ENCODE data around the gene TUBA1A. TPM values are rescaled to one million over a fixed set of nuclear protein-coding genes. Genes with fewer than 3 reads are reported as not detected.

TUBA1A gene
- 100 to 1,000 TPM; 156 to 269 TPM for total RNA-seq
- 282 TPM for polyA plus RNA-seq (ENCODE audit: insufficient read depth, low read depth, low replicate concordance)
- long read RNA-seq, donor 1, transcript TUBA1A-202 (4 exons, 1,915 nt) = major isoform, 387 of 451 reads
- long read RNA-seq, donor 1, transcript TUBA1A-205 (3 exons, 673 nt) = minor isoform, 5 of 451 reads
- long read RNA-seq, donor 1, transcript TUBA1A-207 (3 exons, 1,384 nt) = minor isoform, 40 of 451 reads
- long read RNA-seq, donor 1, partial matches to known transcripts = 11 of 451 reads
- long read RNA-seq, donor 1, other reads (novel, unspliced or antisense) = 0 of 451 reads
- long read RNA-seq, donor 2, transcript TUBA1A-202 (4 exons, 1,915 nt) = major isoform, 366 of 413 reads
- long read RNA-seq, donor 2, transcript TUBA1A-201 (4 exons, 1,887 nt) = minor isoform, 7 of 413 reads
- long read RNA-seq, donor 2, transcript TUBA1A-207 (3 exons, 1,384 nt) = minor isoform, 13 of 413 reads
- long read RNA-seq, donor 2, transcript TUBA1A-205 (3 exons, 673 nt) = minor isoform, 12 of 413 reads
- long read RNA-seq, donor 2, partial matches to known transcripts = 5 of 413 reads
- long read RNA-seq, donor 2, other reads (novel, unspliced or antisense) = 0 of 413 reads

- Histone ChIP-seq H3K4me3 (peak within 1 kb of the TSS; percentile 89 to 94), H3K4me1 (peaks cover 5% of the 10 kb centered on the region), H3K9me3 (no peaks in the 10 kb centered on the region), H3K36me3 (ENCODE audit: low read depth, missing control alignments) (no peaks in the 10 kb centered on the region), H3K27ac (peak within 1 kb of the TSS; percentile 96 to 99), H3K27me3 (no peaks in the 10 kb centered on the region)
- 0% methylated on average over 17 to 26 of the region's 26 CpGs for WGBS, 2 donors
- intact Hi-C loops (cut with DNase I; ENCODE audit: low total_unique reads) = loop anchor here (5.0 kb wide), 1 partner anchor 43 kb away; no protein-coding TSS in a partner anchor
- peak; percentile 84 for TF ChIP-seq POLR2A (IDR thresholded peaks at IDR 0.05)
- TF ChIP-seq, protein P1, sequence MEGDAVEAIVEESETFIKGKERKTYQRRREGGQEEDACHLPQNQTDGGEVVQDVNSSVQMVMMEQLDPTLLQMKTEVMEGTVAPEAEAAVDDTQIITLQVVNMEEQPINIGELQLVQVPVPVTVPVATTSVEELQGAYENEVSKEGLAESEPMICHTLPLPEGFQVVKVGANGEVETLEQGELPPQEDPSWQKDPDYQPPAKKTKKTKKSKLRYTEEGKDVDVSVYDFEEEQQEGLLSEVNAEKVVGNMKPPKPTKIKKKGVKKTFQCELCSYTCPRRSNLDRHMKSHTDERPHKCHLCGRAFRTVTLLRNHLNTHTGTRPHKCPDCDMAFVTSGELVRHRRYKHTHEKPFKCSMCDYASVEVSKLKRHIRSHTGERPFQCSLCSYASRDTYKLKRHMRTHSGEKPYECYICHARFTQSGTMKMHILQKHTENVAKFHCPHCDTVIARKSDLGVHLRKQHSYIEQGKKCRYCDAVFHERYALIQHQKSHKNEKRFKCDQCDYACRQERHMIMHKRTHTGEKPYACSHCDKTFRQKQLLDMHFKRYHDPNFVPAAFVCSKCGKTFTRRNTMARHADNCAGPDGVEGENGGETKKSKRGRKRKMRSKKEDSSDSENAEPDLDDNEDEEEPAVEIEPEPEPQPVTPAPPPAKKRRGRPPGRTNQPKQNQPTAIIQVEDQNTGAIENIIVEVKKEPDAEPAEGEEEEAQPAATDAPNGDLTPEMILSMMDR (IDR thresholded peaks at IDR 0.05) = no peak
- DNase-seq = peak; percentile 98
Observed at GRCh38 chr12:49188916-49189367, at the start of gene TUBA1A. TUBA1A (minus strand) TSS chr12:49189080; CDS start chr12:49188979, 101 bp downstream.

DNA sequence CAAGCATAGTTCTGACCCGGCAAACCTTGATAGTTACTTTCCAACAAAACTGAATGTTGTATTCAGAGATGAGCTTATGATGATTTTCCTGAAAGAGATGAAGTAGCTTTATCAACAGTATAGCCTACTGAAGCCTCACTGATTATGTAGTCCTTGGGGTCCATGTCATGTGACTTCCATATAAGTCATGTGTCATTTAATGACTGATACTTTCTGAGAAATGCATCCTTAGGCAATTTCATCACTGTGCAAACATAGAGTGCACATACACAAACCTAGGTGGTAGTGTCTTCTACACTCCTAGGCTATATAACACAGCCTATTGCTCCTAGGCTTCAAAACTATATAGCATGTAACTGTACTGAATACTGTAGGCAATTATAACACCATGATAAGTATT is 47.5 kb upstream of the TUBA1A start:
- no peak overlapping the region for H3K4me3 ChIP-seq
- intact Hi-C loops (cut with DNase I; ENCODE audit: low total_unique reads) = no loop called here
- H3K4me1 ChIP-seq = peaks cover 43% of the 10 kb centered on the region
- no peaks in the 10 kb centered on the region for H3K9me3 ChIP-seq
- peak overlapping the region; percentile 41 to 92 for H3K27ac ChIP-seq
- TF ChIP-seq POLR2A (IDR thresholded peaks at IDR 0.05) = no peak
- TF ChIP-seq, protein P1 (IDR thresholded peaks at IDR 0.05) = no peak
- WGBS, 2 donors = 36 to 39% methylated on average over 1 of the region's 1 CpG
- no peaks in the 10 kb centered on the region for H3K27me3 ChIP-seq
- no peak for DNase-seq
- no peaks in the 10 kb centered on the region for H3K36me3 ChIP-seq (ENCODE audit: low read depth, missing control alignments)

- Histone ChIP-seq H3K27me3 (no peaks in the 10 kb centered on the region), H3K4me1 (peaks cover 54% of the 10 kb centered on the region), H3K9me3 (no peaks in the 10 kb centered on the region), H3K4me3 (peak overlapping the region; percentile 61 to 64), H3K27ac (peak overlapping the region; percentile 92 to 97), H3K36me3 (ENCODE audit: low read depth, missing control alignments) (no peaks in the 10 kb centered on the region)
- TF ChIP-seq POLR2A (IDR thresholded peaks at IDR 0.05) = no peak
- TF ChIP-seq, protein P1 (IDR thresholded peaks at IDR 0.05) = no peak
- intact Hi-C loops (cut with DNase I; ENCODE audit: low total_unique reads) = loop anchor here (5.0 kb wide), 2 partner anchors 47 to 102 kb away; partner anchors contain the start of genes TUBA1A and TUBA1B
- 29 to 36% methylated on average over 18 to 19 of the region's 19 CpGs for WGBS, 2 donors
- DNase-seq = peak; percentile 73
Observed at GRCh38 chr12:49233842-49234526, 45.1 kb upstream of the TUBA1A start.

DNA sequence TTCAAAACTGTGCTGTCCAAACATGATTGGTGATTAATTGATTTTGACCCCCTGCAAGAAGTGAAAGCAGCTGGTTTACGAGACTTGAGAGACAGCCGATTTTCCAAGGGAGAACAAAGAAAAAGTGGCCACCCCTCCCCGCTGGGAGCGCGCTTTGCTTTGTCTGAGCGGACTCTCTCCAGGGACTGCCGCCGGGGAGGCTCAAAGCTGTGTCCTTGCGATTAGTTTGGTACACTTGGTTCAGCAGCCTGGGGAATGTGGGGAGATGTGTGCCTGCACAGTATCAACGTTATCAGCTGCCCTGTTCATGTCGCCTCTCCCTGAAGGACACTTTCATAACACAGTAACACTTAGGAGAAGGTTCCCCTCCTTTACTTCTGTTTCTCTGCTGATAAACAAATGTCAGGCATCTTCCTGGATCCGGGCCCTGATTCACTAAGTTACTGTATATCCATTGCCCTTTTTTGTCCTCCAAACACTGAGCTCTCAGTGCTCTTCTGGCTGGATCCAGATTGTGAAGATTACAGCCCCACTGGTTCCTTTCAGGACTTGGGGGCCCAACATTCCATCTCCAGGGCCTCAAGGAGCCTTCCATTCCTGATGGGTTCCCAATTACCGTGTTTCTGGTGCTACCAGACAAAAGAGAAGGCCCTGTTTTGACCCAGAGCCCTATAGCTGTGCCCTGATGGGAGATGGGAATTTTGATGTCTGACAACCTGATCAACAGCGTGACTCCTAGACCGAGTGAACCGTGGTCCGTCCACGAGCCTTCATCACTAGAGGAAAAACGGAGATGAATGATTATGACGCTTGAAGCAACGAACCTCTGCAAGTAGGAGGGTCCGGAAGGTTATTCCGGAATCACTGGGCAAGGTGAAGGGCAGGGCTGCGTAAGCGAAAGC is 44.3 kb upstream of the TUBA1A start:
- H3K27ac ChIP-seq = peak overlapping the region; percentile 92 to 97
- no peak for TF ChIP-seq POLR2A (IDR thresholded peaks at IDR 0.05)
- TF ChIP-seq, protein P1 (IDR thresholded peaks at IDR 0.05) = peak in 1 of 3 experiments; percentile 24
- WGBS, 2 donors = 30 to 31% methylated on average over 21 to 24 of the region's 25 CpGs
- no peaks in the 10 kb centered on the region for H3K9me3 ChIP-seq
- H3K4me1 ChIP-seq = peaks cover 54% of the 10 kb centered on the region
- no peaks in the 10 kb centered on the region for H3K36me3 ChIP-seq (ENCODE audit: low read depth, missing control alignments)
- no peaks in the 10 kb centered on the region for H3K27me3 ChIP-seq
- DNase-seq = peak; percentile 94
- intact Hi-C loops (cut with DNase I; ENCODE audit: low total_unique reads) = loop anchor here (5.0 kb wide), 2 partner anchors 46 to 101 kb away; partner anchors contain the start of genes TUBA1A and TUBA1B
- peak overlapping the region in 1 of 2 donors; percentile 64 for H3K4me3 ChIP-seq
